ENCODE data around the gene GAPDHS. TPM values are rescaled to one million over a fixed set of nuclear protein-coding genes. Genes with fewer than 3 reads are reported as not detected.

The GAPDHS gene
- total RNA-seq, 4 donors from 2014 or later = not detected

- H3K4me3 ChIP-seq = peak overlapping the region; percentile 71 to 90 (median 80)
- H3K27me3 ChIP-seq = no peaks in the 10 kb centered on the region
- intact Hi-C loops (cut with DNase I; ENCODE audit: low total_unique reads) (loop anchor here (1.0 to 2.0 kb wide), 6 partner anchors 66 to 385 kb away; partner anchors contain the start of genes HAUS5 and USF2), in situ Hi-C loops (cut with MboI; ENCODE audit: low sequenced_read_pairs in 4 of 4) (loop anchor here in 2 of 4 donors (10.0 to 25.0 kb wide), 2 partner anchors 166 to 169 kb away; partner anchors contain the start of genes KMT2B (in 2 of the 2) and ZBTB32 (in 1 of the 2))
- no peaks in the 10 kb centered on the region for H3K9me3 ChIP-seq
- H3K27ac ChIP-seq = peak overlapping the region; percentile 80 to 89 (median 87)
- no peak for DNase-seq
- no peak for TF ChIP-seq CTCF (IDR thresholded peaks at IDR 0.05 in 4 of 5, conservative IDR thresholded peaks at IDR 0.05 in 1 of 5)
- TF ChIP-seq POLR2A (IDR thresholded peaks at IDR 0.05) = no peak
- H3K4me1 ChIP-seq = peaks cover 18 to 25% of the 10 kb centered on the region in 2 donors
- peaks cover 0 to 11% of the 10 kb centered on the region in 2 donors for H3K36me3 ChIP-seq
- peak; percentile 15 for ATAC-seq
Observed at GRCh38 chr19:35545855-35546381, 12.7 kb downstream of the GAPDHS start.

- TF ChIP-seq POLR2A (IDR thresholded peaks at IDR 0.05) = no peak
- TF ChIP-seq CTCF (IDR thresholded peaks at IDR 0.05 in 4 of 5, conservative IDR thresholded peaks at IDR 0.05 in 1 of 5) = no peak
- in situ Hi-C loops (cut with MboI; ENCODE audit: low sequenced_read_pairs in 4 of 4) (loop anchor here in 2 of 4 donors (10.0 to 25.0 kb wide), 2 partner anchors 166 to 168 kb away; partner anchors contain the start of genes KMT2B (in 2 of the 2) and ZBTB32 (in 1 of the 2)), intact Hi-C loops (cut with DNase I; ENCODE audit: low total_unique reads) (no loop called here)
- no peaks in the 10 kb centered on the region for H3K9me3 ChIP-seq
- peak overlapping the region; percentile 71 to 90 (median 80) for H3K4me3 ChIP-seq
- no peak for DNase-seq
- no peaks in the 10 kb centered on the region for H3K27me3 ChIP-seq
- peak overlapping the region in 1 of 4 donors; percentile 88 for H3K27ac ChIP-seq
- no peak for ATAC-seq
- peaks cover 18 to 25% of the 10 kb centered on the region in 2 donors for H3K4me1 ChIP-seq
- H3K36me3 ChIP-seq = peaks cover 0 to 11% of the 10 kb centered on the region in 2 donors
Observed at GRCh38 chr19:35546532-35546931, 13.3 kb downstream of the GAPDHS start.

- Histone ChIP-seq H3K4me3 (no peak overlapping the region), H3K9me3 (no peaks in the 10 kb centered on the region), H3K27me3 (no peaks in the 10 kb centered on the region), H3K36me3 (peaks cover 0 to 11% of the 10 kb centered on the region in 2 donors), H3K27ac (no peak overlapping the region), H3K4me1 (peaks cover 16 to 24% of the 10 kb centered on the region in 2 donors)
- in situ Hi-C loops (cut with MboI; ENCODE audit: low sequenced_read_pairs in 4 of 4) = loop anchor here in 2 of 4 donors (10.0 to 25.0 kb wide), 2 partner anchors 163 to 166 kb away; partner anchors contain the start of genes KMT2B (in 2 of the 2) and ZBTB32 (in 1 of the 2)
- intact Hi-C loops (cut with DNase I; ENCODE audit: low total_unique reads) = loop anchor here (1.0 kb wide), 1 partner anchor 167 kb away; no protein-coding TSS in a partner anchor
- TF ChIP-seq POLR2A (IDR thresholded peaks at IDR 0.05) (no peak), CTCF (IDR thresholded peaks at IDR 0.05 in 4 of 5, conservative IDR thresholded peaks at IDR 0.05 in 1 of 5) (peak; percentile 23 to 81 (median 74))
- ATAC-seq = peak; percentile 26 to 37
- peak in 1 of 2 donors; percentile 47 for DNase-seq
Observed at GRCh38 chr19:35549174-35549788, 16.0 kb downstream of the GAPDHS start.

GRCh38 chr19:35549879-35550523, 16.7 kb downstream of the GAPDHS start:
- no peak for ATAC-seq
- TF ChIP-seq POLR2A (IDR thresholded peaks at IDR 0.05) (no peak), CTCF (IDR thresholded peaks at IDR 0.05 in 4 of 5, conservative IDR thresholded peaks at IDR 0.05 in 1 of 5) (no peak)
- Histone ChIP-seq H3K4me3 (no peak overlapping the region), H3K27ac (no peak overlapping the region), H3K4me1 (peaks cover 11 to 16% of the 10 kb centered on the region in 2 donors), H3K9me3 (no peaks in the 10 kb centered on the region), H3K36me3 (peaks cover 0 to 11% of the 10 kb centered on the region in 2 donors), H3K27me3 (no peaks in the 10 kb centered on the region)
- in situ Hi-C loops (cut with MboI; ENCODE audit: low sequenced_read_pairs in 4 of 4) (loop anchor here in 2 of 4 donors (10.0 to 25.0 kb wide), 2 partner anchors 162 to 165 kb away; partner anchors contain the start of genes KMT2B (in 2 of the 2) and ZBTB32 (in 1 of the 2)), intact Hi-C loops (cut with DNase I; ENCODE audit: low total_unique reads) (loop anchor here (1.0 kb wide), 1 partner anchor 166 kb away; no protein-coding TSS in a partner anchor)
- DNase-seq = no peak
